Activated T-cell treated with anti-CD3 and anti-CD28 coated beads for 48 hours (primary cell): ENCODE results near the gene C15orf40.
"Not testable (repeated sequence)": the region's sequence is repeated elsewhere in the genome, so short reads cannot be mapped to it uniquely, and the experiment has no call there.

Source experiments
- DNase-seq: peaks from one replicate; pipeline ENCODE4 v3.0.0-alpha.2; 2020; ENCODE audit warnings: low read depth

The C15orf40 gene

GRCh38 chr15:82951472-82952157 lies 59.8 kb downstream of the C15orf40 start:
- DNase-seq: no peak

GRCh38 chr15:82950746-82951370 lies 60.6 kb downstream of the C15orf40 start:
- DNase-seq: no peak

- no peak for DNase-seq
Measured at GRCh38 chr15:82950295-82950694, 61.1 kb downstream of the C15orf40 start.

- no peak for DNase-seq
Measured at GRCh38 chr15:82946155-82946701, 65.2 kb downstream of the C15orf40 start.

- no peak for DNase-seq
Measured at GRCh38 chr15:82945326-82945725, 66.1 kb downstream of the C15orf40 start.

GRCh38 chr15:82944821-82945220 lies 66.6 kb downstream of the C15orf40 start:
- DNase-seq: no peak

- DNase-seq: no peak
Measured at GRCh38 chr15:82944056-82944455, 67.4 kb downstream of the C15orf40 start.

GRCh38 chr15:82943176-82943575 lies 68.3 kb downstream of the C15orf40 start:
- no peak for DNase-seq

- DNase-seq: no peak
Measured at GRCh38 chr15:82942691-82943090, 68.7 kb downstream of the C15orf40 start.

- DNase-seq: not testable (repeated sequence)
Measured at GRCh38 chr15:82939678-82940077, 71.8 kb downstream of the C15orf40 start.
